A549 (cell line): ENCODE results near the gene SSBP3.

Experiments used
- CTCF ChIP-seq: fragments of >200 bp; sonication (Bioruptor Twin); formaldehyde crosslinking; IDR thresholded peaks from 3 replicates; pipeline ENCODE4 v1.5.1; 2016
- POLR2A ChIP-seq: IDR thresholded peaks from 2 replicates; pipeline ENCODE4 v1.6.1; 2012; ENCODE audit warnings: mild to moderate bottlenecking, low read length

DNA sequence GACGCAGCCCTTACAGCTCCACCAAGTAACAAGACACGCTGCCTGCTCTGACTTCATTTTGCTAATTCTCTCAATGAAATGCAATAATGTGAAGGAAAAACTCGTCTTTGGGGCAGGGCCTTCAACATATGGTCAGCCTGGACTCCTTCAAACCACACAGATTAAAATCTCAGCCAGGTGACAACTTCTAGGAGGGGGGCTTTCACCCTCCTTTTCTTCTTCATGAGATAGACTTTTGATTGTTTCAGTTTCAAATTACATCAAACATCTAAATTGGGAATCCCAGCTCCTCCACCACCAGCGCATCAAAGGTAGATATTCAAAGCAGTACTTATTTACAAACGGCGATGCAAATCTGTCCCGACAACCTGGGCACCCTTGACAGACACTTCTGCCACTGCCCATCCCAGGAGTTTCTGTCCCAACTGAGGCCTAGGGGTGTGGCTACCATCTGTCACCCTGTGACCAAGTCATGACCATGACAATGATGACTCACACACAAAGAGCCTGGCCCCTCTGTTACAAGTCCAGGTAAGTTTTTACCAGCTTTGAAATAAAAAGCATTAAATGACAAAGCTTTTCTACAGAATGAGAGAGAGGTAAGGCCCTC is 29.7 kb downstream of the SSBP3 start:
- TF ChIP-seq CTCF (no peak), POLR2A (no peak)
